Breast epithelium (tissue), 3 donors: ENCODE data around the gene NUSAP1.

Experiments used
- CTCF ChIP-seq, 3 donors: fragments of 450-650 bp; IDR thresholded peaks; one replicate each; pipeline ENCODE4 v1.5.1; 2016 to 2017; ENCODE audit warnings: antibody characterized with exemption in 3 of 3, mild to moderate bottlenecking in 3 of 3, moderate library complexity in 3 of 3
- POLR2A ChIP-seq: fragments of 450-650 bp; IDR thresholded peaks from one replicate; pipeline ENCODE4 v1.6.1; 2016; ENCODE audit warnings: antibody characterized with exemption, mild to moderate bottlenecking, moderate library complexity
- POLR2AphosphoS5 ChIP-seq, 3 donors: sonication (generic); formaldehyde crosslinking; IDR thresholded peaks; one replicate each; pipeline ENCODE4 v1.6.1; 2017; ENCODE audit warnings: antibody characterized with exemption in 3 of 3

- no peak for TF ChIP-seq POLR2A
- TF ChIP-seq CTCF (IDR thresholded peaks at IDR 0.05) = no peak
- no peak for TF ChIP-seq POLR2AphosphoS5 (IDR thresholded peaks at IDR 0.05)
Measured at GRCh38 chr15:41354371-41354770, 21.7 kb downstream of the NUSAP1 start.
